Measurements from ENCODE around the gene RSAD2. TPM values are rescaled to one million over a fixed set of nuclear protein-coding genes. Genes with fewer than 3 reads are reported as not detected.

RSAD2 gene
- total and polyA plus RNA-seq, 9 of the 15 experiments (the other 6 are each of a cell fraction or from before 2014, with no cell fraction given) = 0.15 to 1.4 (median 0.28) TPM

DNA sequence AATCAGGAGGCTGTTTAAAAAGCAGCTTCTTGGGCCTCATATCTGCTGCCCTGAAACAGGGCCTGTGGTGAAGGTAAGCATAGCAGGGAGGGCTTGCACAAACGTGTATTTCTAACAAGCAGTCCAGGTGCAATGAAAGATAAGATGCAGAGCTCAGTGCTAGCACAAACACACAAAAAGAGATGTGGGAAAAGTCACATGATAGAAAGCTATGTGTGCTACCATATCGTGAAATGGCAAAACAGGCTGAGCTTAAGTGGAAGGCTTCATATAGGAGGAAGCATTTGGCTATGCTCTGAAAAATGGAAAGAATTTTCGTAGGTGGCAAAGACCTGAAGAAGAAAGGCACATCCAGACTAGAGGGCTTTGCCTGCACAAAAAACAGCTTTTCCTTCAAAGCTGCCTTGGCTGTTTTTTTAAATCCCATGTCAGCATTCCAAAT is 10.2 kb downstream of the RSAD2 start (continued):
- TF ChIP-seq FOXM1 (IDR thresholded peaks at IDR 0.05; ENCODE audit: low read depth) (peak; percentile 83), FOXM1 (CRISPR knock-in tag; IDR thresholded peaks at IDR 0.05; ENCODE audit: low read depth) (no peak), ZNF316 (IDR thresholded peaks at IDR 0.05) (no peak; the same call in 1 of the 2 replicates), TFE3 (CRISPR knock-in tag; IDR thresholded peaks at IDR 0.05) (peak; percentile 96), HOMEZ (CRISPR knock-in tag; IDR thresholded peaks at IDR 0.05) (peak; percentile 61; the same call in 1 of the 2 replicates), ZZZ3 (IDR thresholded peaks at IDR 0.05) (no peak), HDAC3 (IDR thresholded peaks at IDR 0.05; ENCODE audit: borderline replicate concordance, partially characterized antibody) (peak; percentile 66), FOXK2 (conservative IDR thresholded peaks at IDR 0.05 in 1 of 2, IDR thresholded peaks at IDR 0.05 in 1 of 2; ENCODE audit: low read depth in 2 of 2) (peak; percentile 55 to 71; a peak in 3 of 4 replicates), RBBP5 (IDR thresholded peaks at IDR 0.05; ENCODE audit: borderline replicate concordance, insufficient read depth, low read length, poor library complexity, severe bottlenecking) (peak; percentile 19), RBFOX2 (IDR thresholded peaks at IDR 0.05; ENCODE audit: low read depth, low read length) (no peak), TCF3 (CRISPR knock-in tag; IDR thresholded peaks at IDR 0.05) (peak; percentile 97), ZNF436 (CRISPR knock-in tag; IDR thresholded peaks at IDR 0.05) (peak; percentile 72), E2F6 (IDR thresholded peaks at IDR 0.05; ENCODE audit: borderline replicate concordance in 1 of 2, extremely low read depth in 1 of 2, insufficient read depth in 1 of 2, insufficient read length in 1 of 2, low read depth in 1 of 2, low read length in 1 of 2, poor library complexity in 1 of 2, severe bottlenecking in 1 of 2) (no peak), NELFE (IDR thresholded peaks at IDR 0.05; ENCODE audit: insufficient read depth, insufficient read length) (no peak), TRIM24 (IDR thresholded peaks at IDR 0.05) (peak; percentile 90 to 91), ETV5 (CRISPR knock-in tag; IDR thresholded peaks at IDR 0.05; ENCODE audit: low read depth) (0 out of 2 replicates have a peak, but pooled peaks have one; percentile 17), MED1 (CRISPR knock-in tag; IDR thresholded peaks at IDR 0.05; ENCODE audit: borderline replicate concordance) (no peak), HNRNPLL (IDR thresholded peaks at IDR 0.05; ENCODE audit: low read depth, low read length, poor library complexity, severe bottlenecking) (no peak)
- TF ChIP-seq, protein P1, sequence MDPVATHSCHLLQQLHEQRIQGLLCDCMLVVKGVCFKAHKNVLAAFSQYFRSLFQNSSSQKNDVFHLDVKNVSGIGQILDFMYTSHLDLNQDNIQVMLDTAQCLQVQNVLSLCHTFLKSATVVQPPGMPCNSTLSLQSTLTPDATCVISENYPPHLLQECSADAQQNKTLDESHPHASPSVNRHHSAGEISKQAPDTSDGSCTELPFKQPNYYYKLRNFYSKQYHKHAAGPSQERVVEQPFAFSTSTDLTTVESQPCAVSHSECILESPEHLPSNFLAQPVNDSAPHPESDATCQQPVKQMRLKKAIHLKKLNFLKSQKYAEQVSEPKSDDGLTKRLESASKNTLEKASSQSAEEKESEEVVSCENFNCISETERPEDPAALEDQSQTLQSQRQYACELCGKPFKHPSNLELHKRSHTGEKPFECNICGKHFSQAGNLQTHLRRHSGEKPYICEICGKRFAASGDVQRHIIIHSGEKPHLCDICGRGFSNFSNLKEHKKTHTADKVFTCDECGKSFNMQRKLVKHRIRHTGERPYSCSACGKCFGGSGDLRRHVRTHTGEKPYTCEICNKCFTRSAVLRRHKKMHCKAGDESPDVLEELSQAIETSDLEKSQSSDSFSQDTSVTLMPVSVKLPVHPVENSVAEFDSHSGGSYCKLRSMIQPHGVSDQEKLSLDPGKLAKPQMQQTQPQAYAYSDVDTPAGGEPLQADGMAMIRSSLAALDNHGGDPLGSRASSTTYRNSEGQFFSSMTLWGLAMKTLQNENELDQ (CRISPR knock-in tag; IDR thresholded peaks at IDR 0.05; ENCODE audit: borderline replicate concordance) = no peak
